SK-N-SH (cell line): ENCODE measurements around the gene CCND1. TPM values are rescaled to one million over a fixed set of nuclear protein-coding genes. Genes with fewer than 3 reads are reported as not detected.

Source experiments
- CTCF ChIA-PET: fragments of 300-600, 350-600 bp; formaldehyde crosslinking; extraction: SDS; loops from one replicate; lab custom pipeline; 2021; lab: Yijun Ruan, JAX
- POLR2A ChIA-PET: fragments of 350-600 bp; sonication (Branson Sonifier 250); formaldehyde crosslinking; extraction: SDS; loops from one replicate; lab custom pipeline; 2020; ENCODE audit warnings: antibody characterized with exemption, inconsistent platforms; lab: Yijun Ruan, JAX
- DNase-seq: peaks from one replicate; pipeline ENCODE4 v3.0.0; 2012
- H2AFZ ChIP-seq: fragments of 200-600 bp; sonication (generic); 2 replicates; pipeline ENCODE4 v1.8.1; 2016; ENCODE audit warnings: antibody characterized with exemption, mild to moderate bottlenecking, low read depth
- H3F3A ChIP-seq: fragments of 200-600 bp; sonication (generic); replicated peaks from 2 replicates; pipeline ENCODE3; 2016; ENCODE audit warnings: antibody characterized with exemption, mild to moderate bottlenecking; ENCODE audit not compliant: insufficient read depth
- H3K27ac ChIP-seq, 2 experiments: fragments of 200-500 bp in 1 of 2; fragments of 200-600 bp in 1 of 2; sonication (Bioruptor generic) in 1 of 2; sonication (generic), shearing (Covaris generic) in 1 of 2; 2 replicates each; pipeline versions ENCODE4 v1.5.1 to v1.6.1; 2014 to 2016; ENCODE audit warnings: low read depth in 2 of 2, inconsistent platforms in 1 of 2, low read length in 1 of 2, mild to moderate bottlenecking in 1 of 2, mixed read lengths in 1 of 2
- H3K27me3 ChIP-seq: fragments of 200-600 bp; sonication (generic), shearing (Covaris generic); 2 replicates; pipeline ENCODE4 v1.6.1; 2016; ENCODE audit warnings: mixed run types; ENCODE audit not compliant: insufficient read depth
- H3K36me3 ChIP-seq, 2 experiments: fragments of 200-500 bp in 1 of 2; fragments of 200-600 bp in 1 of 2; sonication (Bioruptor generic) in 1 of 2; sonication (generic) in 1 of 2; replicated peaks in 1 of 2; 2 replicates each; pipeline versions ENCODE3 to v1.5.1; 2014 to 2016; ENCODE audit warnings: low read length in 1 of 2, mild to moderate bottlenecking in 1 of 2; ENCODE audit not compliant: insufficient read depth in 2 of 2, control insufficient read depth in 1 of 2
- H3K4me1 ChIP-seq, 2 experiments: fragments of 200-500 bp in 1 of 2; fragments of 200-600 bp in 1 of 2; sonication (Bioruptor generic) in 1 of 2; sonication (generic), shearing (Covaris generic) in 1 of 2; 2 replicates each; pipeline versions ENCODE4 v1.5.1 to v1.6.1; 2014 to 2016; ENCODE audit warnings: low read depth in 1 of 2, low read length in 1 of 2, mixed run types in 1 of 2; ENCODE audit not compliant: insufficient read depth in 2 of 2, control insufficient read depth in 1 of 2
- H3K4me2 ChIP-seq: fragments of 200-600 bp; sonication (generic), shearing (Covaris generic); 2 replicates; pipeline ENCODE4 v1.6.1; 2017; ENCODE audit warnings: mixed run types
- H3K4me3 ChIP-seq, 2 experiments: fragments of 200-500 bp in 1 of 2; fragments of 200-600 bp in 1 of 2; sonication (Bioruptor generic) in 1 of 2; sonication (generic), shearing (Covaris generic) in 1 of 2; 2 replicates each; pipeline versions ENCODE4 v1.5.1 to v1.8.1; 2014 to 2016; ENCODE audit warnings: low read depth in 2 of 2, inconsistent platforms in 1 of 2, low read length in 1 of 2, mild to moderate bottlenecking in 1 of 2, mixed read lengths in 1 of 2, moderate library complexity in 1 of 2
- H3K79me2 ChIP-seq: fragments of 200-600 bp; sonication (generic); 2 replicates; pipeline ENCODE4 v1.8.1; 2017; ENCODE audit warnings: mild to moderate bottlenecking; ENCODE audit not compliant: insufficient read depth
- H3K9ac ChIP-seq: fragments of 200-600 bp; sonication (generic); 2 replicates; pipeline ENCODE4 v1.6.1; 2017; ENCODE audit warnings: mixed run types
- H3K9me2 ChIP-seq: fragments of 200-600 bp; sonication (generic); 2 replicates; pipeline ENCODE4 v1.6.1; 2017; ENCODE audit warnings: mixed run types
- H3K9me3 ChIP-seq: fragments of 200-600 bp; sonication (generic); 2 replicates; pipeline ENCODE4 v1.6.1; 2017; ENCODE audit warnings: mixed run types, mild to moderate bottlenecking, moderate library complexity
- H4K20me1 ChIP-seq: fragments of 200-600 bp; sonication (generic); 2 replicates; pipeline ENCODE4 v1.6.1; 2017; ENCODE audit warnings: mild to moderate bottlenecking, mixed run types; ENCODE audit not compliant: insufficient read depth
- CHD2 ChIP-seq: fragments of 150-350 bp; IDR thresholded peaks from 2 replicates; pipeline ENCODE4 v1.6.1; 2018; ENCODE audit warnings: low read length; ENCODE audit not compliant: partially characterized antibody
- EP300 ChIP-seq, 2 experiments: IDR thresholded peaks; 2 replicates each; pipeline versions ENCODE4 v1.4.0 to v1.6.1; 2012; ENCODE audit warnings: borderline replicate concordance in 1 of 2, low read depth in 1 of 2, low read length in 1 of 2
- EZH2phosphoT487 ChIP-seq: fragments of 200-600 bp; sonication (generic); IDR thresholded peaks from 2 replicates; pipeline ENCODE4 v1.6.1; 2017; ENCODE audit warnings: low read depth, mixed run types, mild to moderate bottlenecking, antibody characterized with exemption, moderate library complexity, borderline replicate concordance
- FOSL2 ChIP-seq: IDR thresholded peaks from 2 replicates; pipeline ENCODE4 v1.4.0; 2012; ENCODE audit warnings: low read depth, mild to moderate bottlenecking, moderate library complexity, borderline replicate concordance
- GABPA ChIP-seq: IDR thresholded peaks from 2 replicates; pipeline ENCODE4 v1.4.0; 2012; ENCODE audit warnings: low read depth, mild to moderate bottlenecking
- GATA2 ChIP-seq: sonication (generic); formaldehyde crosslinking; IDR thresholded peaks from 2 replicates; pipeline ENCODE4 v1.5.0; 2020; ENCODE audit warnings: mild to moderate bottlenecking, missing genetic modification reagents
- MAX ChIP-seq: IDR thresholded peaks from 2 replicates; pipeline ENCODE4 v1.4.0; 2012; ENCODE audit warnings: low read depth
- MEF2A ChIP-seq: IDR thresholded peaks from 2 replicates; pipeline ENCODE4 v1.4.0; 2012; ENCODE audit warnings: low read depth, borderline replicate concordance
- NFIC ChIP-seq: IDR thresholded peaks from 2 replicates; pipeline ENCODE4 v1.4.0; 2012; ENCODE audit warnings: borderline replicate concordance
- NRF1 ChIP-seq: IDR thresholded peaks from 2 replicates; pipeline ENCODE4 v1.6.1; 2012; ENCODE audit warnings: low read depth, mild to moderate bottlenecking, low read length
- PBX3 ChIP-seq: IDR thresholded peaks from 2 replicates; pipeline ENCODE4; 2012
- RAD21 ChIP-seq: IDR thresholded peaks from 2 replicates; pipeline ENCODE4 v1.6.1; 2012; ENCODE audit warnings: mild to moderate bottlenecking, low read length
- RCOR1 ChIP-seq: fragments of 150-350 bp; IDR thresholded peaks from 2 replicates; pipeline ENCODE4 v1.6.1; 2017; ENCODE audit warnings: antibody characterized with exemption, low read length
- REST ChIP-seq: IDR thresholded peaks from 2 replicates; pipeline ENCODE4 v1.6.1; 2012; ENCODE audit warnings: mild to moderate bottlenecking, low read depth, low read length, moderate library complexity
- RXRA ChIP-seq: IDR thresholded peaks from 2 replicates; pipeline ENCODE4 v1.4.0; 2012; ENCODE audit warnings: low read depth, mild to moderate bottlenecking, borderline replicate concordance
- TAF1 ChIP-seq: IDR thresholded peaks from 2 replicates; pipeline ENCODE4 v1.6.1; 2012; ENCODE audit warnings: low read depth, mild to moderate bottlenecking, low read length, moderate library complexity, borderline replicate concordance
- YY1 ChIP-seq: IDR thresholded peaks from 2 replicates; pipeline ENCODE4 v1.4.0; 2012; ENCODE audit warnings: low read depth, mild to moderate bottlenecking
- ZBTB33 ChIP-seq: IDR thresholded peaks from 2 replicates; pipeline ENCODE4 v1.4.0; 2012; ENCODE audit warnings: low read depth, borderline replicate concordance
- WGBS: methylation state at CpG from one replicate; pipeline ENCODE4 v1.1.6; 2017; ENCODE audit warnings: low lambda C conversion rate; 5-methylcytosine and 5-hydroxymethylcytosine counted together
- polyA plus RNA-seq, 3 experiments: library from polyadenylated mRNA; depleted of rRNA; stranded (reverse); fragments of >200 nt; gene quantifications; 2 replicates each; pipeline ENCODE4 v1.2.3, GENCODE V29; 2012
- TF ChIP-seq, protein P1 (sequence below): fragments of 150-350 bp; IDR thresholded peaks from 2 replicates; pipeline ENCODE4 v1.6.1; 2017; ENCODE audit warnings: antibody characterized with exemption, low read length, low read depth, borderline replicate concordance

CCND1 gene
- polyA plus RNA-seq, 1 of the 3 experiments (the other 2 are of a cell fraction), result 242 TPM

DNA sequence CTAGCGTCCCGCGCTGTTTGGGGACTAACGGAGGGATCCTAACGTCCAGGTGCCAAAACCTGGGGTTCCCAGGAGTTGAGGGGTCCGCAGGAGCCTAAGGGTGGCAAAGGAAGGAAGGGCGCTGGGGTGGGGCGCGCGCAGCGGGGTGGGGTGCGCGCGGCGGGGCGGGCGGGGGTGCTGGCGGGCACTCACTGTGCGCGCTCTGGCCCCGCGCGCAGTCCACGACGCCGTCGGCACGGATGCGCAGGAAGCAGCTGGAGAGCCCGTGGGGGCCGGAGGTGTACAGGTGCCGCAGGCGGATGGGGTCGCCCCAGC lies 62.5 kb downstream of the CCND1 start:
- POLR2A ChIA-PET, result no interaction called here
- 33% methylated on average over 20 of the region's 34 CpGs for WGBS
- Histone ChIP-seq H3K4me2 (no peak overlapping the region), H3F3A (peaks cover 3% of the 10 kb centered on the region), H4K20me1 (no peaks in the 10 kb centered on the region), H3K27me3 (peaks cover 38% of the 10 kb centered on the region), H3K79me2 (no peaks in the 10 kb centered on the region)
- CTCF ChIA-PET, result interaction anchor here (0.7 to 4.3 kb wide), 9 partner anchors 13 to 212 kb away, joined by 3 to 34 read pairs (median 5); no protein-coding TSS in a partner anchor
- TF ChIP-seq RAD21, result no peak
- TF ChIP-seq MAX, result no peak
- no peak for TF ChIP-seq NFIC
- no peak for TF ChIP-seq ZBTB33
- no peak for TF ChIP-seq EP300 (IDR thresholded peaks at IDR 0.05; ENCODE audit: borderline replicate concordance in 1 of 2, low read depth in 1 of 2, low read length in 1 of 2)
- TF ChIP-seq NRF1, result no peak
- TF ChIP-seq CHD2, result no peak
- TF ChIP-seq GABPA, result no peak
- no peak for TF ChIP-seq FOSL2
- no peak for TF ChIP-seq REST
- no peak for TF ChIP-seq RXRA
- TF ChIP-seq MEF2A, result no peak
- TF ChIP-seq RCOR1, result no peak
- no peak for TF ChIP-seq PBX3
- no peak for TF ChIP-seq GATA2 (CRISPR knock-in tag)
- no peak for TF ChIP-seq TAF1
- TF ChIP-seq, protein P1, sequence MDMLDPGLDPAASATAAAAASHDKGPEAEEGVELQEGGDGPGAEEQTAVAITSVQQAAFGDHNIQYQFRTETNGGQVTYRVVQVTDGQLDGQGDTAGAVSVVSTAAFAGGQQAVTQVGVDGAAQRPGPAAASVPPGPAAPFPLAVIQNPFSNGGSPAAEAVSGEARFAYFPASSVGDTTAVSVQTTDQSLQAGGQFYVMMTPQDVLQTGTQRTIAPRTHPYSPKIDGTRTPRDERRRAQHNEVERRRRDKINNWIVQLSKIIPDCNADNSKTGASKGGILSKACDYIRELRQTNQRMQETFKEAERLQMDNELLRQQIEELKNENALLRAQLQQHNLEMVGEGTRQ, result no peak
- TF ChIP-seq EZH2phosphoT487, result no peak
- TF ChIP-seq YY1, result no peak
- TF ChIP-seq, all 33 proteins: peak for 0
- Histone ChIP-seq H3K9ac (no peak overlapping the region), H2AFZ (no peak overlapping the region), H3K9me3 (no peaks in the 10 kb centered on the region), H3K4me3 (no peak overlapping the region; a peak in 1 of 4 replicates), H3K36me3 (no peaks in the 10 kb centered on the region), H3K9me2 (no peaks in the 10 kb centered on the region), H3K27ac (no peak overlapping the region), H3K4me1 (peaks cover 0 to 19% of the 10 kb centered on the region in 2 experiments; a peak in 2 of 4 replicates)
- no peak for DNase-seq
